ENCODE data around the gene SUGCT.
A peak's percentile ranks its signal among the peaks of the same experiment; 100 is the strongest.

SUGCT gene

DNA sequence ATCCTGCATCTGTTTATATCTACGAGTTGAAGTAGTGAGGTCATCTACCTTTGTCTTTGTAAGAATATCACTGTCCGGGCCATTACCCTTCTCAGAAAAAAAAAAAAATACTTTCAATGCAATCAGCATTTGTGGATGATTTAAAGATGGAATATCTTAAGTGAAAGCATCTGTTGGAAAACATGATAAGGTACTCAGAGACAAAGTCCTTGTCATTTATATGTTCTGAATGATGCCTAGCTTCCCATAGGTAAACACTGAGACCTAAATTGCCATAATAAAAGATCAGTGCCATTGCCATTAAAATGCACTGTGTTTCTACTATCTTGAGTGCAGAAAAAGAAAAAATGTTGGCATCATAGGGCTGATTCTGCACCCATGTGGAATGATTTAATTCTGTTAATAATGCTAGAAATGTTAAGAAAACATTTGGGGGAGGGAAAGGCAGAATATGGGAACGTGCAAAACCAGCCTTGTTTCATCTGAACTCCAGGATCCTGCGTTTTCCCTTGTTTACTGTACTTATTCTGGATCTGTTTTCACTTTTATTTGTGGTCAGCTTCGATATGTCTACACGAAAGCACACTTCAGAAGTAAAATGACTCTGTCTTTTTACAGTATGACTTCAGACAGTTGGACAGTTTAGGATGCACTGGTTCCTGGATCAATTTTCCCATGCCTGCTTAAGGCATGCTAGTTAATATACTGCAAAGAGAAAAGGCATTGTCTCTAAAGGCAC is 669.8 kb downstream of the SUGCT start:
- no peak for DNase-seq

DNA sequence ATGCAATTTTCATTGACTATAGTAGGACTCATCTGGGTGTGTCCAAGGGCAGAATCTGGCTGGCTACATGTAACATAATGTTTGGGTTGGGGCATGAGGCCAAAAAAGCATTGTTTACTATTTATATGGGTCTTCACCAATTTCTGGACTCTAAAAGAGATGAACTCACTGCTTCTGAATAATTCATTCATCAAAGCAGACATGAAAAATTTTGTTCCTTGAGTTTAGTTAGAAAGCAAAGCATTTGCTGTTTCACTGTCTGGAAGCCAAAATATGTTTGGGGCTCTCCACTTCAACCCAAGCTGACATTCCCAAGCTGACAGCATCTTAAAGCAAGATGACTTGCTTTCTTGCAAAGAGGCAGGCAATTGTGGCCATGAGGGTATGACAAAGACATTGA is 670.6 kb downstream of the SUGCT start:
- no peak for DNase-seq

DNA sequence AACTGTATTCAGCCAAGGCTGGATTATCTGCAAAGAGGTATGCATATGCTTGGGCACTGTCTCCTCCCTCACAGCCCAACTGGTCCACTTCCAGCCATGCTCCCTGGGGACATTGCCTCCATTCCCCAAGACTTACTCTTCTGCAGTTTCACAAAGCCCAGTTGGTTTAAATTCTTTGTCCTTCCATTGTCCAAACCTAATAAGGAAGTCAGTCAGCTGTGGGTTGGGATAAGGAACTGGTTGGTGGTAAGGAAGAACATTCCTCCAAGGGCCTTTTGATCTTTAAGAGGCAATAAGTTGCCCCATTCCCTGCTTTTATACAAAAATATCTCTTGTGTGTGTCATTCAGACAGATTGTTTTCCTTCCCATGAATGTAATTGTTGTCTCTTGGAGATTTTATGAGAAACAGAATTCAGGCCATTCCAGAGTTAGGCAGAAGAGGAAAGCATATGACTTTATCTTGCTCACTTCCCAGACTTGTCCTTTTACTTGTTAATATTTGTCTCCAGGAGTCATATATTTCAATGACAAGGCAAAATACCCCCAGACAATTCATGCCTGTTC is 673.7 kb downstream of the SUGCT start:
- DNase-seq: peak; percentile 94

DNA sequence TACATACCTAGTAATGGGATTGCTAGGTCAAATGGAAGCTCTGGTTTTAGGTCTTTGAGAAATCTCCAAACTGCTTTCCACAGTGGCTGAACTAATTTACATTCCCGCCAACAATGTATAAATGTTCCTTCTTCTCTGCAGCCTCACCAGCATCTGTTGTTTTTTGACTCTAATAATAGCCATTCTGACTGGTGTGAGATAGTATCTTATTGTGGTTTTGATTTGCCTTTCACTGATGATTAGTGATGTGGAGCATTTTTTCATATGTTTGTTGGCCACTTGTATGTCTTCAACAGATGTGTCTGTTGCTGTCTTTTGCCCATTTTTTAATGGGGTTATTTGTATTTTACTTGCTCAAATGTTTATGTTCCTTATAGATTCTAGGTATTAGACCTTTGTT is 675.5 kb downstream of the SUGCT start:
- no peak for DNase-seq

DNA sequence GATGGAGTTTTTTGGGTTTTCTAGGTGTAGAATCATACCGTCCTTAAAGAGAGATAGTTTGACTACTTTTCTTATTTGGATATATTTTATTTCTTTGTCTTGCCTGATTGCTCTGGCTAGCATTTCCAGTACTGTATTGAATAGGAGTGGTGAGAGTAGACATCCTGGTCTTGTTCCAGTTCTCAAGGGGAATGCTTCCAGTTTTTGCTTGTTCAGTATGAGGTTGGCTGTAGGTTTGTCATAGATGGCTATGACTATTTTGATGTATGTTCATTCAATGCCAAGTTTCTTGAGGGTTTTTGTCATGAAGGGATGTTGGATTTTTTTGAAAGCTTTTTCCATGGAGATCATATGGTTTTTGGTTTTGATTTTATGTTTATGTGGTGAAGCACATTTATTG is 676.9 kb downstream of the SUGCT start:
- DNase-seq: no peak

DNA sequence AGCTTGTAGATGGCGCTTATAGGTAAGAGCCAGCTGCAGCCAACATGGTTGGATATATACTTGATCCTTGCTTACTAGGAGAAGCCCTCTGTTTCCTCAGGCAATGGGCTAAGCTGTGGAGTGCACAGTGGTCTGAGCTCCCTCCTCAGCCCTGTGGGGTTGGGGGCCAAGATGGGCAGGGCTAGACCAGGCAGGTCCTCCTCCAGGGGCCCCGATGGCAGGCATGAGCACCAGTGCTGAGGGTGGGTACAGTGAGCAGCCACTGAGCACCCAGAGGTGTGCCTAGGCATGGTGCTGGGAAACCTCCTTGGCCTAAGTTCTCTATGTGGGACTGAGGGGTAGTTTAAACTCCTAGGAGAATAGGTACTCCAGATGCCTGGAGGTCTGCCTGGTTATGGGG is 680.2 kb downstream of the SUGCT start:
- no peak for DNase-seq

DNA sequence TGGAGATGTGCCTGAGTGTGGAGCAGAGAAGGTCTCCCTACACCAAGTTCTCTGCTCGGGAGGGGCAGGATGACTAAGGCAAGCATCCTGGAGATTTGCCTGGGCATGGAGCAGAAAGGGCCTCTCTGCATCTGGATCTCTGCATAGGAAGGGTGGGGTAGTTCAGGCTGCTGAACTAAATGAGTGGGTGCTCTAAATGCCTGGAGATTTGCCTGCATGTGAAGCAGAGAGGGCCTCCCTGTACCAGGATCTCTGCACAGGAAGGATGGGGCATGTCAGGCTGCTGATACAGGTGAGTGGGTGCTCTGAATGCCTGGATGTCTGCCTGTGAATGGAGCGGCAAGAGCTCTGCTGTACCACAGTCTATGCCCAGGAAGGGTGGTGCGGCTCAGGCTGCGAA is 680.7 kb downstream of the SUGCT start:
- DNase-seq: peak; percentile 60

DNA sequence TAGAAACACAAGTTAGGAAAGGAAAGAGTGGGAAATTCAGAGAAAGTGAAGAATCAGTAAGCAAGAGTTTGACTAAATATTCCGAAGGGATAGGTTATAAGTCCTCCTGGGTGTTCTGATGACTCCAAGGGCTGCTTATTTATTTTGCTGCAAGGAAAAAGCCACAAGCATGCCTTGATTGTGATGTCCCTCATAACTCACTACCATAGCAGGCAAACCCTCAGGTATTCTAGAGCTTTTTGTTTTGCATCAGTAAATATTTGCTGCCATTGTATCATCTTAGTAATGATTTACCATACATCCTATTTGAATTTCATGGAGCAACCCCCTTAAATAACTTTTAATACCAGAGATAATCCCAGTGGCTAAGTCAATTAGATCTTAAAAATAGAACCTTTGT is 688.1 kb downstream of the SUGCT start:
- peak; percentile 41 for DNase-seq

DNA sequence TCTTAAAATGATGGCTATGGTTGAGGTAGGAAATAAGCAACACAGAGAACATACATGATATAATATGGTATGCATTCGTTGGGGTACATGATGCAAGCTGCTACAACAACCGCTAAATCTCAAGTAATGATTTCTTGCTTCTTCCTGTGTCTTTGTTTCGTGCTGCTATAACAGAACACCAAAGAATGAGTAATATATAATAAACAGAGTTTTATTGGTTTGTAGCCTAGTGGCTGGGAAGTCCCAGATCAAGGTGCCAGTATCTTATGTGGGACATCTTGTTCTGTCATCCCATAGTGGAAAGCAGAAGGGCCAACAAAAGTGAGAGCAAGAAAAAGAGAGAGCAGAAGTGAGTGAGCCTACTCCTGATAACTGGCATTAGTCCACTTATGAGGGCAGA is 689.7 kb downstream of the SUGCT start:
- no peak for DNase-seq

DNA sequence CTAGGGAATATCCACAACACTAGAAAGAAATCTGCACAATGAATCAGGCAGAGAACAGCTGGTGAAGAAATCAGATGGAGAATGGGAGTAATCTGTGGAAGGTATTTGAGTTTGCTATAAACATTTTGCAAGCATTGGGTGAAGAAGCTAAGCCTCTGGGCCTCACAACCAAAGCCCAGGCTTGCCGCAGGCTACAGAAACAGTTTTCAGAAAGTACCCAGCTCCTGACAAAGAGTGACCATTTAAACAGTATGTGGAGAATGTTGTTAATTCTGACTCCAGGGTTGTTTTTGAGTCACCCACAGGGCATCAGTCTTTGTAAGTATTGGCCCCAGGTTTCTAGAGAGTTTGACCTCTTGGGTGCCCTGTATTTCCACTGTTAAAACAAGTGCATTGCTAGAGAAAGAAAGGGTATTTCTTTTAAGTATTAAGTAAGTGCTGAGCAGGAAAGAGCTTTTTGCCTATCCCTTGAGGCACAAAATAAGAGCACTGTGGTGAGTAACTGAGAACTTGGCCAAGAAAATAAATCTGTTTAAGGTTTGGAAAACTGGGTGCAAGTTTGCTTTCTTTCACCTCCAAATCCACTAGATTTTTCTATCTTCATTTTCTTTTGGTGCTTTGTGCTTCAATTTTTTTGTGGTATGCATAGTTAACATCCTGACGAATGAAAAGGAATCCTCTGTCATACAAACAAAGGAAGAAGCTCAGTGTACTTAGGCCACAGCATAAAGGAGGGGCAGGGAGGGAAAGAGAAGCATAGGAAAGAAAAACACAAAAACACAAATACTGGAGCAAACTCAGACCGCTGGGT is 691.8 kb downstream of the SUGCT start:
- DNase-seq: peak; percentile 45

DNA sequence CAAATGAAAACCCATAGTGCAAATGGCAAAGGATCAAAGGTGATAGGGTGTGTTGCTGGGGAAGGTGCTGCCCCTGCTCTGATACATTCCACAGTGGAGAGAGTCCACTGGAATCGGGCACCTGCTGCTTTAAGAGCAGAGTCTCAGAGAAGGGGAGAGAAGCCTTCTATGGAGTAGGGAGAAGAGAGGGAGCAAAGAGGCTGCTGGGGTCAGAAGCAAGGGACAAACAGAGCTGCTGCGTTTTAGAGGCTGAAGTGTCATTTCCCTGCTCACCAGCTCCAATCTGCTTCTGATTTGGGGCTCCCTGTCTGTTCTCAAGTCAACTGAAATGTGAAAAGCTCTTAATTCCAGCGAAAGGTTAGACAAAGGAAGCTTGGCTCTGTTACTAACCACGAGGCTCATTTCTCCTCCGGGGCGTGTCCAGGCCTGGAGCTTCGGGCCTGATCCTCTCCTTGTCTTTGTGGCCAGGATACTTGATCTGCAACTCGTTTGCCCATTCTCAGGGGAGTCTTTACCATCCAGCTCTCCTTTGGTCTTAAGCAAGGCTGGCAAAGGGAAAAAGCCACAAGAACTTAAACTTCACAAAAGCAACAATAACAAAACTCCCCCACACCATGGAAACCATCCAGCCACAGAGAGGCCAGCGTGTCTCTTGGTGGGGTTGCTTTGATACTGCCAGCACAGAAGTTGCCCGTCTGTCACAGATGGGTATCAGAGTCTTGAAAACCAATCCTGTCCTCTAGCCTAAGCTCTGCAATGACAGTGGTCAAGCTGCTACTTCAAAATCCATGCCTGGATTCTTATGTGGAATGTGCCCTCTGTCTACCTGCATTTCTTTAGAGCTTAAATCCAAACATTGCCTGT is 692.6 kb downstream of the SUGCT start:
- peak; percentile 52 for DNase-seq

DNA sequence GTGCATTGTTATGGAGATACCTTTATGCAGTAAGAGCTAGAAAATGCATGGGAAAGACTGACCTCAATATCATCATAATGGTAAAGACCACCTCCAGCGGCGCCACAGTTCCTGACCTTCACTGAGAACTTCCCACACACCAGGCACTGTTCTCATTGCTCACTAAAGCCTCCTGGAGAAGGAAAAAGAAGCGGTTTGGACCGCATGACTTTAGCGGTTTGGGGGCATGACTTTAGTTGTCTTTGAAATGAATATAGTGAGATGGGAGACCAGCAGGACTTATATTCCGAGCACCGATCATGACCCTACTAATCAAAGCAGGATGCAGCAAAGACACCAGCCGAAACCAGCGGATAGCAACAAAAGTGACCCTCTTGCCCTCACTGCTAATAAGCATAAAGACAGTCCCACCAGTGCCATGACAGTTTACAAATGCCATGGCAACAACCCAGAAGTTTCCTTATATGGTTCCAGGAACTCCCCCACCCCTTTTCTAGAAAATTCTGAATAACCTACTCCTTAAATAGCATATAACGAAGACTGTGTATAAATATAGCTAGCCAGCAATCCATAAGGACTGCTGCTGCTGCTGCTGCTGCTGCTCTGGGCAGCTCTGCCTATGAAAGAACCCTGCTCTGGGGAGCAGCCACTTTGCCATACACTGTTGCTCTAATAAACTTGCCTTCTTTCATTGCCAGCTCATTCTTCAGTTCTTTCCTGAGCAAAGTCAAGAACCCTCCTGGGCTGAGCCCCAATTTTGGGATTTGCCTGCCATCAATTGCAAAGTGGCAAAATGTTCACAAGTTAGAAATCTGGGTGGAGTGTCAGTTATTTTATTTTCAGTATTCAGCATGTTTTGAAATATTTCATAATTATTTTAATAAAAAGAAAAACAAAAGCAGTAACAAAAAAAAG is 694.1 kb downstream of the SUGCT start:
- DNase-seq: no peak

DNA sequence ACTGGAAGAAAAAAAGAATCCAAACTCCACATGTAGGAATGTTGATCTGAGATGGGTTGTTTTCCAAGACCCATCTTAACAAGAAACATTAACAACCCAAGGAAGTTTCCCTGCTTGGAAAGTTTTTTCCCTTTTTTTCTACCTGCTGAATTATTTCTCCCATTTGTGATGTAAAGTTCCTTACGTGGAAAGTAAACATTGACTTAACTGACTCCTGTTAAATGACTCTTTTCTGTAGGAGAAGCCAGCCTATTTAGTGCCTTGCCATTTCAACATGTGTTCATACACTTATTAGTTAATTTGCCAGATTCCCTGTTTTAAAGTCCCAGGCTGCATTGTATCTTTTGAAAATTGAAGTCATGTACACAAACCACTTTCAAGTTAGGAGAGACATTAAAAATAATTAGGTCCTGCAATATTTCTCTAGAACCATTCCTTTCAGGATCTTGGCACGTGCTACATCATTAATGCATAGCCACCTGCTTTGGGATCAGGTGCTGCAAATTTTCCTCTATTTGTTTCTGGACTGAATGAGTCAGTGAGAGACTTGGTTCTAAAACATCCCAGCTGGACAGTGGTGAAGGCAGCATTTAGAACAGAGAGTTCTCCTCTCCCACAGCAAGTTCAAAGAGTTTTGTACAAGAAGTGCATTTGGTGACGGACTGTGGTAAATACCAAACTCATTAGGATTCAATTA is 698.5 kb downstream of the SUGCT start:
- no peak for DNase-seq

DNA sequence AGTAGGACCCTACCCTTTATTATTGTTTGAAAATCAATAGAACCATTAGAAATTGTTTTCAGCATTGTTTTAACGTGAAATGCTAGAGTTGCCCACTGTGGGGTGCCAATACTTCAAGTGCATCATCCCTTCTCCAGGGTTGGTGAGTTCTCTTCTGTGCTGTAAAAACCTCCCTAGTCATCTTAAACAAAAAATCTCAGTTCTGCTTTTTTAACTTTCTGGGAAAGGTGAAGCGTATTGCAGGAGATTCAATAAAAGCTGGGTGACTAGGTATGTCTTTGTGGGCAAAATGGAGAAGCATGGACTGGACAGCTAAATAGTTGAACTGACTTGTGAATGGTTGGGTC is 699.1 kb downstream of the SUGCT start:
- no peak for DNase-seq

DNA sequence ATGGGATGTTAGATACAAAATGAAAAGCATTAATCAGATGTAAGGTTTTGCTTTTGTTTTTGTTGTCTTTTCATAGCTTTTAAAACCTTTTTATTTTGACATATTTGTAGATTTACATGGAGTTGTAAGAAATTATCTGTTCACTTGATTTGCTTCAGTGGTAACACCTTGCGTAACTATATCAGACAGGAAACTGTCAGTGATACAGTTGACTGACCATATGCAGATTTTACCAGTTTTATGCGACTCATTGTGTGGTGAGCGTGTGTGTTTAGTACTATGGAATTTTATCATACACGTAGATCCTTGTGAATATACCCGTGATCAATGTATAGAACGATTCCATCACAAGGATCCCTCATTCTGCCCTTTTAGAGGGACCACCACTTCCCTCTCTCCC is 701.4 kb downstream of the SUGCT start:
- no peak for DNase-seq

DNA sequence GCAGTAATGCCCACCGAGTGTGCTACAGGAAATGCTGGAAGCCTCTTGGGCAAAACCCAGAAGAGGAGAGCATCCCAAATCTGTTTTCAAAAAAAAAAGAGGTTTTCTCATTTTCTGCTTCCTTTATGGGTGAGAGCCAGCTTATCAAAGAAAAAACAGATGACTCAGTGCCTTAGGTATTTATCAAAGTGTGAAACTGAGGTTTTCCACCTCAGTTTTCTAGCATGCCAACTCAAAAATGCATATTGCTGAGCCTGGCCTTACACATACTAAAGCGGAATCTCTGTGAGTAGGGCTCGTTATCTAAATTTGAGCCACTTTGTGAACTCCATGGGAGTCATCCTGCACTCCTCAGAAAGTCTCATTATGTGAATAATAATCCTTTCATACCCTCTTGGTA is 705.1 kb downstream of the SUGCT start:
- DNase-seq: peak; percentile 25

DNA sequence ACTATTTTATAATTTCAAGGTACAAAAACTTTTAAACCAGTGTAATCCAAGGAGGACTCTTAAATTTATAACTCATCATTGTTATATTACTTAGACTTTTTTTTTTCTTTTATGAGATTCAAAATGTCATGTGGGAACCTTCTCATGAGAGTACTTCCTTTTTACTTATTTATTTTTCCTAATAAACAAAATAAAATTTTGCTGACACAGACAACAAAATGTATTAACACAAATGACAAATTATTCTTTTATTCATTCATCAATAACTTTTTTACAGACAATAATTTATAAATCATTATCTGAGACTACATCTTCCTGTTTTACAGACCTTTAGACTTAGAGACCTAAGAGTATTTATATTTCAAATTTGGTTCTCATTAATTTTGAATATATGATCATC is 706.2 kb downstream of the SUGCT start:
- DNase-seq: no peak

DNA sequence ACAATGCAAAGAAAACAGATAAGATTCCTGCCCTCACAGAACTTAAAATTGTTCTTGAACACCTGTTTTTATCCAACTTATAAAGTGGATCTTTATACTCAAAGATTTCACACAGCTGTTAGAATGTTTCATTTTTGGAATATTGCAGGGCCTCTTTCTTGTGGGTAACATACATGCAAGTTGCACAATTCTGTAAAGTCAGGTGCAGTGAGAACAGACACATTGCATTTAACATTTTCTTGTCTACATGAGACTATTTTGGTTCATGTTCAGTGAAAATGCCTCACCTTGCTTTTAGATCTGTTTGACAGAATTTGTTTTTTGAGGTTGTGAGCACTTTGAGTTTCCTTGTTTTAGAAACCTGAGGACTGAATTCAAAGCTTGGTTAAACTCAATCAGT is 707.8 kb downstream of the SUGCT start:
- DNase-seq: no peak

DNA sequence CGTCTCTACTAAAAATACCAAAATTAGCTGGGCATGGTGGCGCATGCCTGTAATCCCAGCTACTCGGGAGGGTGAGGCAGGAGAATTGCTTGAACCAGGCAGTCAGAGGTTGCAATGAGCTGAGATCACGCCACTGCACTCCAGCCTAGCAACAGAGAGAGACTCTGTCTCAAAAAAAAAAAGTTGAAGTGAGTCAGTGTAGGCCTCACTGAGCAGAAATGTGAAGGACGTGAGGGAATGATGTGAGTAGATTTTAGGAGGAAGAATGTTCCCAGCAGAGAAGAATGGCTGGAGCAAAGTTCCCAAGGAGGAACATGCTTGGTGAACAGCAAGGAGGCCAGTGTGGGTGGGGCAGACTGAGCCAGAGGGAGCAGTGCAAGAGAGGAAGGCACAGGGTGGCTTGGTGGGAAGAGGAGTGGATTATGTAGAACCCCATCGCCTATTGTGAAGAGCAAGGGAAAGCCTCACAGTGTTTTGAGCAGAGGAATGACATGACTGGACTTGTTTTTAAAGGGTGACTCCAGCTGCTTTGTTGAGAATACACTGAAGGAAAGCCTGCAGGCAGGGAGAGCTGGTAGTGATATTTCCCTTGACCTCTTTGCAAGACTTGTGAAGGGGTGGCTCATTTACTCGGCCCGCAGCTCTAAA is 708.7 kb downstream of the SUGCT start:
- DNase-seq: no peak

DNA sequence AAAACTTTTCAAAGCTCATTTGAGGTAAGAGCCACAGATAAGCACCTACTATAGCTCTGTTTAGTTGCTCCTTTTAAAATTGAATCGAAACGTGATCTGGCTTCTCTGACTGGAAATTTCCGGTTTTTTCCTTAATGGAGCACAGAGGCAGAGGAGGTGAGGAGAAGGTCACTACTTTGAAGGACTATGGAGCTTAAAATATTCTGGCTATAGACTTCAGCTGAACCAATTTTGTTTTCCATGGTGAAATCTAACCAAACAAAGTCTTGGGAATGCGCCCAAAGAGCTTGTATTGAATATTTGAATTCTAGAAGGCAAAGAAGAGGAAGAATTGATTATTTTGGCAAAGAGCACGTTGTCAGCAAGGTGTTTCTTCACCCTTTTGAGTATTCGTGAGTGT is 711.1 kb downstream of the SUGCT start:
- no peak for DNase-seq

DNA sequence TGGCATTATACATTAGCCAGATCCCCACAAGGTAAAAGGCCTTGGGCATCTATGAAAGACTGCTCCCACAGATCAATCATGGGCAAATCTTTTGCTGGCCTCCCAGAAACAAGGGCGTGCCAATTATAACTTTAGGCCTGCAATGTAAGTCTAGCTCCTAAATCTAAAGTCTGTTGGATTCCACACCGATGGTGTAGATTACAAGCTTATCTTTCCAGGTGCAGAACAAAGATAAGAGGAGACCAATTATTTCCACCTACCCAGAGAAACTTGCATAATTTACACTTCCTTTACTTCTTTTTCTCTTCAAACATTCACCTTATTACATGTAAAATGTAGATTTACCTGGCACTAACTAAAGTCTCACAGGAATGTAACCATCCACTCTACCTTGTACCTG is 713.1 kb downstream of the SUGCT start:
- no peak for DNase-seq

Data from kidney glomerular epithelial cell (primary cell).